Muscle of leg (tissue), 11 donors: ENCODE data around the gene AQP9. TPM values are rescaled to one million over a fixed set of nuclear protein-coding genes. Genes with fewer than 3 reads are reported as not detected.
A peak's percentile ranks its signal among the peaks of the same experiment; 100 is the strongest.

Source experiments
- DNase-seq: peaks from one replicate; pipeline ENCODE4 v3.0.0; 2013
- H3K27ac ChIP-seq: one replicate; pipeline ENCODE4 v1.5.1; 2013; ENCODE audit warnings: mild to moderate bottlenecking, low read length, control low read depth
- H3K27me3 ChIP-seq: one replicate; pipeline ENCODE4 v1.6.1; 2013; ENCODE audit warnings: low read length; ENCODE audit not compliant: control insufficient read depth, insufficient read depth
- H3K36me3 ChIP-seq: one replicate; pipeline ENCODE4 v1.6.1; 2013; ENCODE audit warnings: low read length; ENCODE audit not compliant: control insufficient read depth, insufficient read depth
- H3K4me1 ChIP-seq: one replicate; pipeline ENCODE4 v1.6.1; 2013; ENCODE audit warnings: low read length; ENCODE audit not compliant: control insufficient read depth, insufficient read depth
- H3K4me3 ChIP-seq: one replicate; pipeline ENCODE4 v1.5.1; 2013; ENCODE audit warnings: low read length, control low read depth
- H3K9me3 ChIP-seq: replicated peaks from 2 replicates; pipeline ENCODE4 v1.6.1; 2013; ENCODE audit warnings: low read depth, low read length; ENCODE audit not compliant: control insufficient read depth
- WGBS: methylation state at CpG from one replicate; pipeline ENCODE4 v1.1.5; 2013; ENCODE audit warnings: missing lambda C conversion rate; ENCODE audit not compliant: insufficient coverage; 5-methylcytosine and 5-hydroxymethylcytosine counted together
- polyA plus RNA-seq, 8 donors: library from polyadenylated mRNA; unstranded; fragments of 120-200 nt; gene quantifications; one replicate each; pipeline versions ENCODE4 v1.2.1 to v1.2.3, GENCODE V29; 2013; ENCODE audit warnings: inconsistent platforms in 1 of 8, low replicate concordance in 1 of 8; ENCODE audit not compliant: insufficient read length in 8 of 8, insufficient read depth in 1 of 8
- total RNA-seq: library from RNA; stranded (reverse); fragments of 120-200 nt; gene quantifications from one replicate; pipeline ENCODE4 v1.2.4, GENCODE V29; 2013

Gene AQP9
- total and polyA plus RNA-seq, 9 donors: 0.05 to 0.72 (median 0.12) TPM; not detected in 1

- Histone ChIP-seq H3K9me3 (no peaks in the 10 kb centered on the region), H3K36me3 (no peaks in the 10 kb centered on the region), H3K27me3 (no peaks in the 10 kb centered on the region), H3K27ac (no peak overlapping the region), H3K4me3 (no peak overlapping the region), H3K4me1 (no peaks in the 10 kb centered on the region)
- WGBS: 83% methylated on average over 1 of the region's 2 CpGs
- DNase-seq: no peak
These were observed 16.6 kb downstream of the AQP9 start for GRCh38 chr15:58154769-58155168.

- H3K27me3 ChIP-seq: peaks cover 2% of the 10 kb centered on the region
- H3K4me1 ChIP-seq: no peaks in the 10 kb centered on the region
- no peak for DNase-seq
- H3K27ac ChIP-seq: no peak overlapping the region
- H3K4me3 ChIP-seq: no peak overlapping the region
- WGBS: no CpG with 5 or more reads among the region's 6 CpGs
- H3K9me3 ChIP-seq: no peaks in the 10 kb centered on the region
- no peaks in the 10 kb centered on the region for H3K36me3 ChIP-seq
These were observed 21.7 kb downstream of the AQP9 start for GRCh38 chr15:58159827-58160386.

- H3K27ac ChIP-seq: no peak overlapping the region
- H3K36me3 ChIP-seq: no peaks in the 10 kb centered on the region
- WGBS: no CpG with 5 or more reads among the region's 1 CpG
- H3K27me3 ChIP-seq: peaks cover 2% of the 10 kb centered on the region
- DNase-seq: no peak
- H3K4me1 ChIP-seq: no peaks in the 10 kb centered on the region
- no peaks in the 10 kb centered on the region for H3K9me3 ChIP-seq
- H3K4me3 ChIP-seq: no peak overlapping the region
These were observed 23.3 kb downstream of the AQP9 start for GRCh38 chr15:58161436-58161930.

- Histone ChIP-seq H3K27ac (no peak overlapping the region), H3K9me3 (no peaks in the 10 kb centered on the region), H3K36me3 (no peaks in the 10 kb centered on the region), H3K4me3 (no peak overlapping the region), H3K27me3 (peaks cover 2% of the 10 kb centered on the region), H3K4me1 (no peaks in the 10 kb centered on the region)
- DNase-seq: no peak
- WGBS: 65% methylated on average over 2 of the region's 4 CpGs
These were observed 25.8 kb downstream of the AQP9 start for GRCh38 chr15:58163985-58164384.

DNA sequence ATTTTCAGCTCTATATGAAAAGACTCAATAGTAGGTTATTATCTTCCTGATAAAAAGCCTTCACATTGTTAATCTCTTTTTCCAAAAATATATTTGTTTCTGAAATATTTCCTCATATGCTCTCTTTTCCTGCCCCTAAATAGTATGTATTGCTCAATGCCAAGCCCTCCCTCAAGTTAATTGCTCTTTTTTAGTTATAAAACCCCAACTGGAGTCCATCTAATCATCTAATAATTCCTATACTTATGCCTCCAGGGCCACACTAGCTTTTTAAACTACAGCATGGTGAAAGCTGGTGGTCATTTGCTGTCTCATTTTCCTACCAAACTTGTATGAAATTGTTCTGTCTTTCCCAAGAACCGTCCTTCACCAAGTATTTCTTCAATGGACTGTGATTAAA, 26.7 kb downstream of the AQP9 start:
- H3K4me1 ChIP-seq: no peaks in the 10 kb centered on the region
- H3K36me3 ChIP-seq: no peaks in the 10 kb centered on the region
- no peaks in the 10 kb centered on the region for H3K9me3 ChIP-seq
- WGBS: no CpG with 5 or more reads among the region's 1 CpG
- DNase-seq: no peak
- H3K27me3 ChIP-seq: peaks cover 2% of the 10 kb centered on the region
- H3K4me3 ChIP-seq: no peak overlapping the region
- H3K27ac ChIP-seq: no peak overlapping the region

GRCh38 chr15:58165661-58166060, 27.5 kb downstream of the AQP9 start:
- no peaks in the 10 kb centered on the region for H3K36me3 ChIP-seq
- peak; percentile 79 for DNase-seq
- H3K27ac ChIP-seq: no peak overlapping the region
- H3K4me3 ChIP-seq: no peak overlapping the region
- peaks cover 2% of the 10 kb centered on the region for H3K27me3 ChIP-seq
- H3K4me1 ChIP-seq: no peaks in the 10 kb centered on the region
- H3K9me3 ChIP-seq: no peaks in the 10 kb centered on the region

DNA sequence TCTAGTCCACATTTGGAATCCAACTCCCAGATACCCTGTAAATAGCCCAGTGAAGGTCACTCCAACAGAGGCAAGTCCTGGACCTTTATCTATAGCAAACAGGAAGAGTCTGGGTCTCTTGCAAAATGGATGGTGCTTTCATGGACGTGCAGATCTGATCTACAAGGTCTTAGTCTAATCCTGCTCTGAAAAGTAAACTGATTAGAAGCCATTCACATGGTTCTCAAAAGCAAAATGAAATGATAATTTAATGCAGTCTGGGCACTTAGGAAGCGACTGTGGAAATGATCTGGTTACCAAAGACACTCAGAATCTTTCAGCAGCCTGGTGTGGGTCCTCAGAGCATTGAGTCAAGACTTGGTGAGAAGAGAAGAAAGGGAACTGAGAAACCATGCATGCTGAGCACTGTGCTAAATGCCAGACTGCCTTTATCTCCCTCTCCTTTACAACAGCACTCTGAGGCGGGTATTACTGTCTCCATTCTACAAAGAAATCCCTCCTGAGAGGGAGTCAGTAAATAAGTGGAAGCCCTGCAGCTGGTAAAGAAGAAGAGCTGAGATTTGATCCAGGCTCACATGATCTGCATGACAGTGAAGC, 29.0 kb downstream of the AQP9 start:
- Histone ChIP-seq H3K27ac (no peak overlapping the region), H3K36me3 (no peaks in the 10 kb centered on the region), H3K4me1 (peaks cover 3% of the 10 kb centered on the region), H3K4me3 (no peak overlapping the region), H3K9me3 (no peaks in the 10 kb centered on the region), H3K27me3 (no peaks in the 10 kb centered on the region)
- no peak for DNase-seq
- WGBS: 73% methylated on average over 1 of the region's 3 CpGs

DNA sequence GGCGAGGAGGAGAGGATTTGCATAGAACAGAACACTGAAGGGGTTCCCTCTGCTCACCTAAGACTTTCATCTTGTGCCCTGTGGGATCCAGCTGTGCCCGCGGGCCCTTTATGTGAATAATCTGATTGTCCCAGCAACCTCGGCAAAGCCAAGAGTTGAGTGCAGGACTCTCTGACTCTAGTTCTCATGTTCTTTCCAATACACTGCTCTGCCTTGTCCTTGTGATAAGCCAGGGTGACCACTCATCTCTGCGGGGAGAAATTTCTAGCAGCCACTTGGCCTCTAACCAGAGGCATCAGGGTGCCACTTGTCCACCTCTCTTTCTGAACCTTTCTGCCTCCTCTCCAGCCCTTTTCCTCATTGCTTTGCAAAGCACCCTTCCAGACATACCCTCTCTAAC, 31.8 kb downstream of the AQP9 start:
- no peaks in the 10 kb centered on the region for H3K27me3 ChIP-seq
- WGBS: 93% methylated on average over 5 of the region's 5 CpGs
- no peak overlapping the region for H3K4me3 ChIP-seq

DNA sequence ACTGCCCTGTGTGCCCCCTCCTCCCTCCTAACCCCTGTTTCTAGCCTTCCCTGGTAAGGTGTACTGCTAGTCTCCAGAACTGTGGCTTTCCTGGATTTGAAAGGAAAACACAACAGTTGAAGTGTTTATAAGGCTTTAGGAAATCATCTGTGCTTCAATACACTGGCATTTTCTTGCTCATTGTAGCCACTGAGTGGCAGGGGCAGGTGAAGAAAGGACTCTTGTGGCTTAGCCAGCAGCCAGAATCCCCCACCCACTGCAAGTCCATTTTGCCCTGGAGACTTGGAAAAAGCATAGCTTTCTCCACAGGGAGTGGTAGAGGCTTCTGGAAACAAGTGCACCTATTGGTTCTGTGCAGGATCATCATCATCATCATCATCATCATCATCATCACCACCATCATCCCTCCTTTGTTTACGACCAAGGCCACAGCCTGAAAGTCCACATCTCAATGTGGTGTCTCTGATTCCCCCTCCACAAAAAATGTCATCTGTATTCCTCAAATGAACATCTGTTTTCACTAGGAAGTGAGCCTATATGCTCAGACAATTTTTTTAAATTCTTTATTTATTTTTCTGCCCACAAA, 33.4 kb downstream of the AQP9 start:
- WGBS: 83% methylated on average over 1 of the region's 1 CpG
- no peaks in the 10 kb centered on the region for H3K9me3 ChIP-seq
- H3K27ac ChIP-seq: no peak overlapping the region
- no peaks in the 10 kb centered on the region for H3K27me3 ChIP-seq
- no peaks in the 10 kb centered on the region for H3K36me3 ChIP-seq
- no peak overlapping the region for H3K4me3 ChIP-seq
- peaks cover 3% of the 10 kb centered on the region for H3K4me1 ChIP-seq
- peak; percentile 59 for DNase-seq

More for the DNA sequence above, 31.8 kb downstream of the AQP9 start:
- peaks cover 3% of the 10 kb centered on the region for H3K4me1 ChIP-seq
- H3K27ac ChIP-seq: no peak overlapping the region
- no peaks in the 10 kb centered on the region for H3K36me3 ChIP-seq
- DNase-seq: no peak
- no peaks in the 10 kb centered on the region for H3K9me3 ChIP-seq

GRCh38 chr15:58174709-58175108, 36.5 kb downstream of the AQP9 start:
- Histone ChIP-seq H3K27ac (no peak overlapping the region), H3K9me3 (no peaks in the 10 kb centered on the region), H3K4me3 (no peak overlapping the region), H3K4me1 (peaks cover 3% of the 10 kb centered on the region), H3K27me3 (no peaks in the 10 kb centered on the region), H3K36me3 (no peaks in the 10 kb centered on the region)
- WGBS: 80% methylated on average over 1 of the region's 5 CpGs
- DNase-seq: no peak
